Measurements from ENCODE around the gene ACAT1. TPM values are rescaled to one million over a fixed set of nuclear protein-coding genes. Genes with fewer than 3 reads are reported as not detected.

ACAT1 gene
- total RNA-seq (2014; rRNA removed; shearing (Covaris generic)): 69.8 and 83.2 TPM in 2 replicates
- 66.7 and 86.3 TPM in 2 replicates for total RNA-seq (2022)
- percentile 71 among the genes with signal in this experiment for Bru-seq, nascent RNA
- BruChase-seq, experiment 1, labeled RNA remaining after a 6-hour chase: percentile 73 among the genes with signal in this experiment
- BruChase-seq, experiment 2, labeled RNA remaining after a 2-hour chase: percentile 66 among the genes with signal in this experiment
- long read RNA-seq, transcript ACAT1-201 (12 exons, 1,761 nt): major isoform, 195 of 217 reads
- long read RNA-seq, partial matches to known transcripts: 6 of 217 reads
- long read RNA-seq, other reads (novel, unspliced or antisense): 16 of 217 reads

DNA sequence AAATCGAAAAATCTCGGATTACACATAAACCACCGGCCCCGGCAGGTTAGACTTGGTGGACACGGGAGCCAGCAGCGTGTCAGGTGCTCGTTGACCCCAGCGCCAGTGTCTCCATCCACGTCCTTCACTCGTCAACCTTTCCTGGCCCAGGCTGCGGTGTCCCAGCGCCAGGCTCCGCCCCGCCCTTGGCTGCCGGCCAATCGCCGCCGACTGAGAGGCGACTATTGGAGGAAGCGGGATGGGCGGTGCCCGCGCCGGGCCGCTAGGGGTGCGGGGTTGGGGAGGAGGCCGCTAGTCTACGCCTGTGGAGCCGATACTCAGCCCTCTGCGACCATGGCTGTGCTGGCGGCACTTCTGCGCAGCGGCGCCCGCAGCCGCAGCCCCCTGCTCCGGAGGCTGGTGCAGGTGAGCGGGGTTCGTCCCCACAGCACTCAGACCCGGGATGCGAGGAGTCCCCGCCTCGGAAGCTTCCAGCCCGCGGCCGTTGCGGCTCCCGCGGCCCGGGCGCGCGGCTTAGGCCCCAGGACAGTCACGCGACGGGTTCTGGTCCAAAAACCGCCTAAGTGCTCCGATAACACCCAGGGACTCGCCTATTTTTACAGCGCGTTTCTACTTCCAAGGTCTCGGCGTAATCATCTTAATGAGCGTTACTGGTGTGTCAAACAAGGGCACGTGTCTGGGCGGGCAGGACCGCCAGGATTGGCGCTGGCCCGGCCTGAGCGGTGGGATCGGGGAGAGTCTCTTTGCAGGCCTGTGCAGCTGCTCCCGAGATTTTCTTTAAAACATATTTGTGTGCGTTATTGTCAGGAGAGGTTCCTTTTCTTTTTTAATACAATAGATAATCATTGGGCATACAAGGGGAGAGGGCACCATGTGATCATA lies at the start of gene ACAT1:
ACAT1 (plus strand) TSS at position 294 of the 882 bp plus-strand sequence; CDS start at position 334, 40 bp downstream.
- Histone ChIP-seq H3K4me2 (ENCODE audit: low read length) (peak within 1 kb of the TSS; percentile 87), H3K4me3 (ENCODE audit: low read depth, low read length, poor library complexity, severe bottlenecking) (peak within 1 kb of the TSS; percentile 78), H3K27ac (ENCODE audit: low read depth, low read length, poor library complexity, severe bottlenecking) (peak within 1 kb of the TSS; percentile 43), H3K79me2 (ENCODE audit: insufficient read depth, low read depth, low read length) (peaks cover 36% of the 10 kb centered on the region), H4K20me1 (ENCODE audit: insufficient read depth, low read length) (no peaks in the 10 kb centered on the region), H3K9me3 (ENCODE audit: low read length) (no peaks in the 10 kb centered on the region), H3K4me1 (ENCODE audit: insufficient read depth, low read length, poor library complexity, severe bottlenecking) (peaks cover 35% of the 10 kb centered on the region), H3K36me3 (ENCODE audit: insufficient read depth, low read length) (peaks cover 14% of the 10 kb centered on the region), H2AFZ (ENCODE audit: low read length) (peak within 1 kb of the TSS; percentile 80), H3K9me2 (ENCODE audit: insufficient read depth, low read length) (no peaks in the 10 kb centered on the region)
- TF ChIP-seq, protein P1, sequence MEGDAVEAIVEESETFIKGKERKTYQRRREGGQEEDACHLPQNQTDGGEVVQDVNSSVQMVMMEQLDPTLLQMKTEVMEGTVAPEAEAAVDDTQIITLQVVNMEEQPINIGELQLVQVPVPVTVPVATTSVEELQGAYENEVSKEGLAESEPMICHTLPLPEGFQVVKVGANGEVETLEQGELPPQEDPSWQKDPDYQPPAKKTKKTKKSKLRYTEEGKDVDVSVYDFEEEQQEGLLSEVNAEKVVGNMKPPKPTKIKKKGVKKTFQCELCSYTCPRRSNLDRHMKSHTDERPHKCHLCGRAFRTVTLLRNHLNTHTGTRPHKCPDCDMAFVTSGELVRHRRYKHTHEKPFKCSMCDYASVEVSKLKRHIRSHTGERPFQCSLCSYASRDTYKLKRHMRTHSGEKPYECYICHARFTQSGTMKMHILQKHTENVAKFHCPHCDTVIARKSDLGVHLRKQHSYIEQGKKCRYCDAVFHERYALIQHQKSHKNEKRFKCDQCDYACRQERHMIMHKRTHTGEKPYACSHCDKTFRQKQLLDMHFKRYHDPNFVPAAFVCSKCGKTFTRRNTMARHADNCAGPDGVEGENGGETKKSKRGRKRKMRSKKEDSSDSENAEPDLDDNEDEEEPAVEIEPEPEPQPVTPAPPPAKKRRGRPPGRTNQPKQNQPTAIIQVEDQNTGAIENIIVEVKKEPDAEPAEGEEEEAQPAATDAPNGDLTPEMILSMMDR (conservative IDR thresholded peaks at IDR 0.05; ENCODE audit: low read length): no peak
- TF ChIP-seq EZH2phosphoT487 (IDR thresholded peaks at IDR 0.05; ENCODE audit: borderline replicate concordance, low read depth, low read length): no peak
- no TSS peak for BruUV-seq (replicated peaks)
- DNase-seq (ENCODE audit: low spot score): peak; percentile 94
- ChIA-PET CTCF (ENCODE audit: unreplicated experiment) (no interaction called here), POLR2A (interaction anchor here (0.6 to 2.1 kb wide), 2 partner anchors 22 to 38 kb away, joined by 3 to 5 read pairs; no protein-coding TSS in a partner anchor)
- intact Hi-C loops (cut with micrococcal nuclease; ENCODE audit: unreplicated experiment): loop anchor here (1.0 to 5.0 kb wide), 6 partner anchors 101 to 541 kb away; partner anchors contain the start of genes C11orf65, CUL5, NPAT and SLC35F2

DNA sequence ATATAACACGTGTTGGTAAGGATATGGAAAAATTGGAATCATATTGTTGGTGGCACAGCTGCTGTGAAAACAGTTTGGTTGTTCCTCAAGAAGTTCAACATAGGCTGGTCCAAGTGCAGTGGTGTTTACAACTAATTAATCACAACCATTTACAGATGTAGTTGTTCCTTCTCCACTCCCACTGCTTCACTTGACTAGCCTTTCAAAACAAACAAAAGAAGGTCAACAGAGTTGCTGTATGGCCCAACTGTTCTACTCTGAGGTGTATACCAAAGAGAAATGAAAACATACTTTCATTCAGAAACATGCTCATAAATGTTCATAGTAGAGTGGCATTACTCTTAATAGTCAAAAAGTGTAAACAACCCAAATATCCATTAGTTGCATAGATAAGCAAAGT lies 36.6 kb upstream of the ACAT1 start:
- ChIA-PET CTCF (ENCODE audit: unreplicated experiment) (no interaction called here), POLR2A (interaction anchor here (0.5 to 1.6 kb wide), 2 partner anchors 11 to 595 kb away, joined by 4 to 5 read pairs; no protein-coding TSS in a partner anchor)
- no peak for DNase-seq (ENCODE audit: low spot score)
- peaks cover 58% of the 10 kb centered on the region for H3K36me3 ChIP-seq (ENCODE audit: insufficient read depth, low read length)
- no peak overlapping the region for H3K4me3 ChIP-seq (ENCODE audit: low read depth, low read length, poor library complexity, severe bottlenecking)
- TF ChIP-seq EZH2phosphoT487 (IDR thresholded peaks at IDR 0.05; ENCODE audit: borderline replicate concordance, low read depth, low read length): no peak
- TF ChIP-seq, protein P1 (conservative IDR thresholded peaks at IDR 0.05; ENCODE audit: low read length): no peak
- BruUV-seq (replicated peaks): no TSS peak
- no peaks in the 10 kb centered on the region for H4K20me1 ChIP-seq (ENCODE audit: insufficient read depth, low read length)
- no peaks in the 10 kb centered on the region for H3K9me2 ChIP-seq (ENCODE audit: insufficient read depth, low read length)
- H3K27ac ChIP-seq (ENCODE audit: low read depth, low read length, poor library complexity, severe bottlenecking): no peak overlapping the region
- H3K9me3 ChIP-seq (ENCODE audit: low read length): no peaks in the 10 kb centered on the region
- intact Hi-C loops (cut with micrococcal nuclease; ENCODE audit: unreplicated experiment): loop anchor here (5.0 kb wide), 1 partner anchor 73 kb away; no protein-coding TSS in a partner anchor
- H3K79me2 ChIP-seq (ENCODE audit: insufficient read depth, low read depth, low read length): no peaks in the 10 kb centered on the region
- H2AFZ ChIP-seq (ENCODE audit: low read length): no peak overlapping the region
- no peaks in the 10 kb centered on the region for H3K4me1 ChIP-seq (ENCODE audit: insufficient read depth, low read length, poor library complexity, severe bottlenecking)
- no peak overlapping the region for H3K4me2 ChIP-seq (ENCODE audit: low read length)

Measured in OCI-LY7 (cell line).